Astrocyte (in vitro differentiated cells and primary cell): Measurements from ENCODE around the gene RAD51B. TPM values are rescaled to one million over a fixed set of nuclear protein-coding genes. Genes with fewer than 3 reads are reported as not detected.

ENCODE experiments used
- DNase-seq: peaks from one replicate; pipeline ENCODE4 v3.0.0-alpha.2; 2010; ENCODE audit warnings: low read depth
- FAIRE-seq: peaks from 2 replicates; lab custom pipeline; 2011; peaks lifted over from hg19 to GRCh38; lab: Jason Lieb, UNC
- H2AFZ ChIP-seq: 2 replicates; pipeline ENCODE4 v1.6.0; 2012; ENCODE audit warnings: low read depth, low read length, inconsistent platforms
- H3K27ac ChIP-seq: 2 replicates; pipeline ENCODE4 v1.5.1; 2011; ENCODE audit warnings: low read depth, low read length, inconsistent platforms
- H3K27me3 ChIP-seq: 2 replicates; pipeline ENCODE4 v1.6.0; 2011; ENCODE audit warnings: low read length, inconsistent platforms; ENCODE audit not compliant: insufficient read depth
- H3K36me3 ChIP-seq: 2 replicates; pipeline ENCODE4 v1.5.1; 2011; ENCODE audit warnings: low read length, inconsistent platforms; ENCODE audit not compliant: insufficient read depth
- H3K4me1 ChIP-seq: 2 replicates; pipeline ENCODE4 v1.5.1; 2011; ENCODE audit warnings: low read length, inconsistent platforms; ENCODE audit not compliant: insufficient read depth
- H3K4me2 ChIP-seq: 2 replicates; pipeline ENCODE4 v1.6.0; 2012; ENCODE audit warnings: low read length, inconsistent platforms
- H3K4me3 ChIP-seq: 2 replicates; pipeline ENCODE4 v1.5.1; 2011; ENCODE audit warnings: low read depth, mild to moderate bottlenecking, low read length, inconsistent platforms; ENCODE audit not compliant: insufficient read depth
- H3K79me2 ChIP-seq: 2 replicates; pipeline ENCODE4 v1.6.0; 2012; ENCODE audit warnings: mild to moderate bottlenecking, low read length, inconsistent platforms; ENCODE audit not compliant: insufficient read depth
- H3K9ac ChIP-seq: 2 replicates; pipeline ENCODE4 v1.6.0; 2012; ENCODE audit warnings: mild to moderate bottlenecking, low read length, inconsistent platforms
- H3K9me3 ChIP-seq: 2 replicates; pipeline ENCODE4 v1.5.1; 2012; ENCODE audit warnings: low read depth, mild to moderate bottlenecking, low read length, inconsistent platforms; ENCODE audit not compliant: insufficient read depth
- H4K20me1 ChIP-seq: 2 replicates; pipeline ENCODE4 v1.6.0; 2012; ENCODE audit warnings: low read length, inconsistent platforms; ENCODE audit not compliant: insufficient read depth
- H3K27ac Mint-ChIP-seq: one replicate; pipeline ENCODE4 v1.8.0; 2021; ENCODE audit warnings: mild to moderate bottlenecking, mixed read lengths; ENCODE audit not compliant: unreplicated experiment
- H3K27me3 Mint-ChIP-seq: one replicate; pipeline ENCODE4 v1.8.0; 2021; ENCODE audit warnings: low read depth, mixed read lengths; ENCODE audit not compliant: unreplicated experiment
- H3K36me3 Mint-ChIP-seq: one replicate; pipeline ENCODE4 v1.8.0; 2021; ENCODE audit warnings: low read depth, mixed read lengths; ENCODE audit not compliant: unreplicated experiment
- H3K4me1 Mint-ChIP-seq: one replicate; pipeline ENCODE4 v1.8.0; 2021; ENCODE audit warnings: low read depth, mixed read lengths; ENCODE audit not compliant: unreplicated experiment
- H3K4me3 Mint-ChIP-seq: one replicate; pipeline ENCODE4 v1.8.0; 2021; ENCODE audit warnings: mild to moderate bottlenecking, moderate library complexity, mixed read lengths; ENCODE audit not compliant: unreplicated experiment
- H3K9me3 Mint-ChIP-seq: one replicate; pipeline ENCODE4 v1.8.0; 2021; ENCODE audit warnings: mild to moderate bottlenecking, mixed read lengths; ENCODE audit not compliant: unreplicated experiment
- EZH2 ChIP-seq: IDR thresholded peaks from 2 replicates; pipeline ENCODE4 v1.6.1; 2012; ENCODE audit warnings: mild to moderate bottlenecking, low read length, inconsistent platforms; ENCODE audit not compliant: insufficient read depth
- total RNA-seq: library from RNA; stranded (reverse); gene quantifications from 2 replicates; pipeline ENCODE4 v1.2.1, GENCODE V29; 2021
- TF ChIP-seq, protein P1 (sequence below): IDR thresholded peaks from 2 replicates; pipeline ENCODE4 v1.5.1; 2011; ENCODE audit warnings: low read depth, mild to moderate bottlenecking, inconsistent platforms, low read length, moderate library complexity; ENCODE audit not compliant: insufficient read depth

RAD51B gene
- total RNA-seq, 1 donor from 2014 or later: 10.8 TPM

DNA sequence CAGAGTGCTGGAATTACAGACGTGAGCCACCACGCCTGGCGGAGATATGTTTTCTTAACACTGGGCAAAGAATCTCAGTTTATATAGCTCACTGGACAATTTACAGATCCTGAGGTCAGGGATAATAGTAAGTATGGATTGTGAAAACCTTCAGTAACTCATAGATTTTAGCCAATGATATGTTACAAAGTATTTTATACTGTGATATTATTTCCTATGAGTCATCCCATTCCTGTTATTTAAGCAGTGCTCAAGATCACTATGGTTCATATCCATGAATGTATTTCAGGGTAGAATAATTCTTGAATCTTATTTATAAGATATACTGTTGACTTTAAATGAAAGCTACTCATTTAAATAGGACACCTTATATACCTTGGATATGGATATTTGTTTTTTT, 107.2 kb downstream of the RAD51B start:
- H3K4me3 Mint-ChIP-seq: no peak overlapping the region
- no peak for TF ChIP-seq EZH2
- no peak overlapping the region for H3K4me3 ChIP-seq
- H3K4me2 ChIP-seq: no peak overlapping the region
- no peaks in the 10 kb centered on the region for H3K27me3 ChIP-seq
- no peaks in the 10 kb centered on the region for H3K4me1 Mint-ChIP-seq
- peaks cover 2% of the 10 kb centered on the region for H3K36me3 Mint-ChIP-seq
- FAIRE-seq: no peak
- H3K27ac Mint-ChIP-seq: no peak overlapping the region
- H4K20me1 ChIP-seq: no peaks in the 10 kb centered on the region
- H3K9ac ChIP-seq: no peak overlapping the region
- H3K9me3 ChIP-seq: no peaks in the 10 kb centered on the region
- peaks cover 20% of the 10 kb centered on the region for H3K9me3 Mint-ChIP-seq
- H3K36me3 ChIP-seq: no peaks in the 10 kb centered on the region
- no peaks in the 10 kb centered on the region for H3K79me2 ChIP-seq
- no peak overlapping the region for H2AFZ ChIP-seq
- no peak for DNase-seq
- H3K27me3 Mint-ChIP-seq: no peaks in the 10 kb centered on the region
- H3K4me1 ChIP-seq: no peaks in the 10 kb centered on the region
- H3K27ac ChIP-seq: no peak overlapping the region

GRCh38 chr14:67927244-67927643, 107.7 kb downstream of the RAD51B start:
- TF ChIP-seq, protein P1, sequence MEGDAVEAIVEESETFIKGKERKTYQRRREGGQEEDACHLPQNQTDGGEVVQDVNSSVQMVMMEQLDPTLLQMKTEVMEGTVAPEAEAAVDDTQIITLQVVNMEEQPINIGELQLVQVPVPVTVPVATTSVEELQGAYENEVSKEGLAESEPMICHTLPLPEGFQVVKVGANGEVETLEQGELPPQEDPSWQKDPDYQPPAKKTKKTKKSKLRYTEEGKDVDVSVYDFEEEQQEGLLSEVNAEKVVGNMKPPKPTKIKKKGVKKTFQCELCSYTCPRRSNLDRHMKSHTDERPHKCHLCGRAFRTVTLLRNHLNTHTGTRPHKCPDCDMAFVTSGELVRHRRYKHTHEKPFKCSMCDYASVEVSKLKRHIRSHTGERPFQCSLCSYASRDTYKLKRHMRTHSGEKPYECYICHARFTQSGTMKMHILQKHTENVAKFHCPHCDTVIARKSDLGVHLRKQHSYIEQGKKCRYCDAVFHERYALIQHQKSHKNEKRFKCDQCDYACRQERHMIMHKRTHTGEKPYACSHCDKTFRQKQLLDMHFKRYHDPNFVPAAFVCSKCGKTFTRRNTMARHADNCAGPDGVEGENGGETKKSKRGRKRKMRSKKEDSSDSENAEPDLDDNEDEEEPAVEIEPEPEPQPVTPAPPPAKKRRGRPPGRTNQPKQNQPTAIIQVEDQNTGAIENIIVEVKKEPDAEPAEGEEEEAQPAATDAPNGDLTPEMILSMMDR: no peak
- no peak for TF ChIP-seq EZH2
- Histone ChIP-seq H4K20me1 (no peaks in the 10 kb centered on the region), H3K36me3 (no peaks in the 10 kb centered on the region), H3K9ac (no peak overlapping the region), H3K27me3 (no peaks in the 10 kb centered on the region), H3K27ac (no peak overlapping the region), H3K4me3 (no peak overlapping the region), H3K9me3 (no peaks in the 10 kb centered on the region), H2AFZ (no peak overlapping the region), H3K79me2 (no peaks in the 10 kb centered on the region), H3K4me2 (no peak overlapping the region), H3K4me1 (no peaks in the 10 kb centered on the region)
- peaks cover 2% of the 10 kb centered on the region for H3K36me3 Mint-ChIP-seq
- H3K9me3 Mint-ChIP-seq: peaks cover 20% of the 10 kb centered on the region
- no peak for DNase-seq
- no peaks in the 10 kb centered on the region for H3K27me3 Mint-ChIP-seq
- FAIRE-seq: no peak
- no peaks in the 10 kb centered on the region for H3K4me1 Mint-ChIP-seq
- no peak overlapping the region for H3K27ac Mint-ChIP-seq
- H3K4me3 Mint-ChIP-seq: no peak overlapping the region

DNA sequence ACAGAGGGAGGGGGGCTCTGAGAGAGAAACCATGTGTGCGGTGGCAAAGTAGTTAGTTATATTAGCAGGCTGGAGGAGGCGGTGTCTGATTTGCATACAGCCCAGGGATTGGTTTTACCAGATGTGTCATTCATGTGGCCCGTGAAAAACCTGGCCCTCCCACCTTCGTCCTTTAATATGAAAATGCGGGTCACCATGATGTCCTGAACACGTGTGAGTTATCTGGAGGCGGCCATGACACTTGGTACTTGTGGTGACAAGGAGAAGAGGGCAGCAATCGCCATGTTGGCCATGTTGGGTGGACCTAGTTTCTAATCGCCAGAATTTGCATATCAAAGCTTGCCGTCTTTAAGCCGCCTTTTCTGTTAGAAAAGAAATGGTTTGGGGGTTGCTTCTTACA, 108.8 kb downstream of the RAD51B start:
- no peak overlapping the region for H3K27ac ChIP-seq
- H3K4me1 ChIP-seq: no peaks in the 10 kb centered on the region
- Mint-ChIP-seq H3K27ac (no peak overlapping the region), H3K9me3 (peaks cover 20% of the 10 kb centered on the region), H3K36me3 (peaks cover 2% of the 10 kb centered on the region), H3K4me3 (no peak overlapping the region), H3K27me3 (no peaks in the 10 kb centered on the region), H3K4me1 (no peaks in the 10 kb centered on the region)
- H3K27me3 ChIP-seq: no peaks in the 10 kb centered on the region
- H3K9ac ChIP-seq: no peak overlapping the region
- no peaks in the 10 kb centered on the region for H3K79me2 ChIP-seq
- TF ChIP-seq, protein P1: no peak
- TF ChIP-seq EZH2: no peak
- FAIRE-seq (no peak), DNase-seq (no peak)
- no peaks in the 10 kb centered on the region for H4K20me1 ChIP-seq
- no peak overlapping the region for H3K4me2 ChIP-seq
- H2AFZ ChIP-seq: no peak overlapping the region
- no peak overlapping the region for H3K4me3 ChIP-seq
- no peaks in the 10 kb centered on the region for H3K9me3 ChIP-seq
- no peaks in the 10 kb centered on the region for H3K36me3 ChIP-seq
